Loucy (cell line): ENCODE measurements around the gene ESAM.

ENCODE experiments used
- H2AFZ ChIP-seq: fragments of 200-600 bp; sonication (generic); 2 replicates; pipeline ENCODE4 v1.6.0; 2016; ENCODE audit warnings: antibody characterized with exemption, mild to moderate bottlenecking, low read length, moderate library complexity
- H3F3A ChIP-seq: fragments of 200-600 bp; 2 replicates; pipeline ENCODE4 v1.6.0; 2016; ENCODE audit warnings: antibody characterized with exemption, low read depth, mild to moderate bottlenecking
- H3K27me3 ChIP-seq: fragments of 200-600 bp; sonication (generic); 2 replicates; pipeline ENCODE4 v1.6.1; 2014; ENCODE audit warnings: low read length, mild to moderate bottlenecking; ENCODE audit not compliant: insufficient read depth, poor library complexity, severe bottlenecking
- H3K36me3 ChIP-seq: fragments of 200-600 bp; sonication (generic); 2 replicates; pipeline ENCODE4 v1.6.1; 2016; ENCODE audit warnings: low read length; ENCODE audit not compliant: insufficient read depth
- H3K4me1 ChIP-seq: fragments of 200-600 bp; sonication (generic); 2 replicates; pipeline ENCODE4 v1.5.1; 2014; ENCODE audit warnings: low read length, mild to moderate bottlenecking; ENCODE audit not compliant: insufficient read depth, poor library complexity, severe bottlenecking
- H3K4me2 ChIP-seq: fragments of 200-600 bp; sonication (generic); 2 replicates; pipeline ENCODE4 v1.6.0; 2014; ENCODE audit warnings: antibody characterized with exemption, low read length, low read depth, mild to moderate bottlenecking; ENCODE audit not compliant: poor library complexity, severe bottlenecking
- H3K4me3 ChIP-seq: fragments of 200-600 bp; sonication (generic); 2 replicates; pipeline ENCODE4 v1.5.1; 2014; ENCODE audit warnings: low read length, mild to moderate bottlenecking, mixed read lengths; ENCODE audit not compliant: poor library complexity, severe bottlenecking
- H3K79me2 ChIP-seq: fragments of 200-600 bp; sonication (generic); 2 replicates; pipeline ENCODE4 v1.6.1; 2014; ENCODE audit warnings: low read length; ENCODE audit not compliant: insufficient read depth
- H3K9ac ChIP-seq: fragments of 200-600 bp; sonication (generic); 2 replicates; pipeline ENCODE4 v1.6.0; 2014; ENCODE audit warnings: mild to moderate bottlenecking, low read depth, low read length, moderate library complexity; ENCODE audit not compliant: poor library complexity, severe bottlenecking
- H3K9me2 ChIP-seq: fragments of 200-600 bp; sonication (generic); replicated peaks from 2 replicates; pipeline ENCODE4 v1.6.1; 2016; ENCODE audit warnings: low read depth, low read length, mixed read lengths
- H3K9me3 ChIP-seq: fragments of 200-600 bp; sonication (generic); 2 replicates; pipeline ENCODE4 v1.6.1; 2014; ENCODE audit warnings: mild to moderate bottlenecking, antibody characterized with exemption, low read length, low read depth; ENCODE audit not compliant: insufficient read depth
- H4K20me1 ChIP-seq: fragments of 200-600 bp; sonication (generic); 2 replicates; pipeline ENCODE4 v1.6.0; 2014; ENCODE audit warnings: antibody characterized with exemption, low read length, mild to moderate bottlenecking; ENCODE audit not compliant: insufficient read depth, poor library complexity, severe bottlenecking
- CTCF ChIP-seq: fragments of 200-600 bp; sonication (generic); conservative IDR thresholded peaks from 2 replicates; pipeline ENCODE4 v1.5.1; 2014; ENCODE audit warnings: mild to moderate bottlenecking, antibody characterized with exemption, low read length
- EZH2phosphoT487 ChIP-seq: fragments of 200-600 bp; IDR thresholded peaks from 2 replicates; pipeline ENCODE4 v1.6.1; 2018; ENCODE audit warnings: antibody characterized with exemption, mild to moderate bottlenecking, moderate library complexity, borderline replicate concordance

ESAM gene

GRCh38 chr11:124717421-124717785 is 44.7 kb downstream of the ESAM start:
- Histone ChIP-seq H2AFZ (no peak overlapping the region), H3F3A (no peaks in the 10 kb centered on the region), H3K27me3 (peaks cover 12% of the 10 kb centered on the region), H4K20me1 (no peaks in the 10 kb centered on the region), H3K4me3 (peak overlapping the region; percentile 64), H3K79me2 (no peaks in the 10 kb centered on the region), H3K4me1 (peaks cover 24% of the 10 kb centered on the region), H3K9me2 (no peaks in the 10 kb centered on the region), H3K9me3 (no peaks in the 10 kb centered on the region), H3K36me3 (no peaks in the 10 kb centered on the region), H3K4me2 (peak overlapping the region; percentile 79), H3K9ac (no peak overlapping the region)
- no peak for TF ChIP-seq EZH2phosphoT487
- no peak for TF ChIP-seq CTCF

- H3K4me3 ChIP-seq = no peak overlapping the region
- TF ChIP-seq EZH2phosphoT487 (no peak), CTCF (no peak)
- no peaks in the 10 kb centered on the region for H3K9me3 ChIP-seq
- H3K9ac ChIP-seq = no peak overlapping the region
- H3K4me2 ChIP-seq = no peak overlapping the region
- H3K9me2 ChIP-seq = no peaks in the 10 kb centered on the region
- no peaks in the 10 kb centered on the region for H3K79me2 ChIP-seq
- no peaks in the 10 kb centered on the region for H3F3A ChIP-seq
- peaks cover 16% of the 10 kb centered on the region for H3K4me1 ChIP-seq
- H3K27me3 ChIP-seq = peaks cover 12% of the 10 kb centered on the region
- H4K20me1 ChIP-seq = no peaks in the 10 kb centered on the region
- H2AFZ ChIP-seq = no peak overlapping the region
- no peaks in the 10 kb centered on the region for H3K36me3 ChIP-seq
These were observed 45.5 kb downstream of the ESAM start for GRCh38 chr11:124716591-124716990.

GRCh38 chr11:124712392-124712791 is 49.7 kb downstream of the ESAM start:
- peaks cover 2% of the 10 kb centered on the region for H3K27me3 ChIP-seq
- no peaks in the 10 kb centered on the region for H3K9me2 ChIP-seq
- no peak overlapping the region for H3K9ac ChIP-seq
- no peaks in the 10 kb centered on the region for H3K79me2 ChIP-seq
- H4K20me1 ChIP-seq = no peaks in the 10 kb centered on the region
- no peaks in the 10 kb centered on the region for H3F3A ChIP-seq
- no peak overlapping the region for H2AFZ ChIP-seq
- TF ChIP-seq CTCF (no peak), EZH2phosphoT487 (no peak)
- H3K4me3 ChIP-seq = no peak overlapping the region
- no peaks in the 10 kb centered on the region for H3K36me3 ChIP-seq
- H3K4me2 ChIP-seq = no peak overlapping the region
- H3K4me1 ChIP-seq = peaks cover 5% of the 10 kb centered on the region
- no peaks in the 10 kb centered on the region for H3K9me3 ChIP-seq
